Stimulated activated CD4-positive, alpha-beta T cell treated with anti-CD3 and anti-CD28 coated beads, TNF-alpha, amount 100 ng/mL, for 1 hour (primary cell): Measurements from ENCODE around the gene NIP7.
A peak's percentile ranks its signal among the peaks of the same experiment; 100 is the strongest.

Source experiments
- DNase-seq, 3 donors: peaks; one replicate each; pipeline ENCODE4 v3.0.0-alpha.2; 2020; ENCODE audit warnings: low read depth in 3 of 3, low spot score in 1 of 3

NIP7 gene

DNA sequence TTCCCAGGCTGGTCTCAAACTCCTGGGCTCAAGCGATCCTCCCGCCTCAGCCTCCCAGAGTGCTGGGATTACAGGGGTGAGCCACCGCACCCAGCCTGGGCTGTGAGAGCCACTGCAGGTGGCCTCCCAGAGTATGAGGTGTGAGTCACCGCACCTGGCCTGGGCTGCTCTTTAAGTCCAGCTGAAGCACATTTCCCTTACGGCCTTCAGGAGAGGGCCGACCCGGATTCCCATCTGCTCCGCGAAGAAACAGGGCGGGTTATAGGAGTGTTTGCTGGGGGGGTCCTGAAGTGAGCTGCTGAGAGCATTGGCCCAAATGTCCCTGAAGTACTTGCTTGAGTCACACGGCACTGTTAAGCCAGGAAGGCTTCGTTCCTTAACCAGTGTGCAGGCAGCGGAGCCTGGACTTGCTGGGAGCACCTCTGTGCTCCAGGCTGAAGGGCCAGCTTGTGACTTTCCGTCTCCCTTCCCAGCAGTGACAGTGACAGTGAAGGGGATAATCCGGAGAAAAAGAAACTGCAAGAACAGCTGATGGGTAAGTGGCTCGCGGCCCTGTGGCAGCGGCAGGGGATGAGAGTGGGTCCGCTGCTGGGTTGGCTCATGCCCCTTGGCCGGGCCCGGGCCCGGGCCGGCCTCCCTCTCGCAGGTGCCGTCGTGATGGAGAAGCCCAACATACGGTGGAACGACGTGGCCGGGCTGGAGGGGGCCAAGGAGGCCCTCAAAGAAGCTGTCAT lies 21.2 kb upstream of the NIP7 start:
- DNase-seq, result no peak

DNA sequence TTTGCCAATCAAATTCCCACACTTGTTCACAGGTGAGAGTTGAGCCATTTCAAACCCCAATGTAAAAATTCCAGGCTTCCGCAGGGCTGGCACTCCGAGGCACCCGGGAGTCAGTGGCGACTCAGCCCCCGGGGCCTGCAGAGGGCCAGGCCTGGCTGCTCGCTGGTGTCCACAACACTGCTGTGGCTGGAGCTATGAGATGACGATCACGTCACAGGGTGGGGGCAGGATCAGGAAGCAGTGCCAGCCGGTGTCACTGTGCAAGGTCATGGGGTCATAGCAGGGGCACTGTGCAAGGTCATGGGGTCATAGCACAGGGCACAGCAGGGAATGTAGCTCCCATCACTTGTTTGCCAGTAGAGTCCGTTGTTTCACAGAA lies 20.7 kb upstream of the NIP7 start:
- no peak for DNase-seq

DNA sequence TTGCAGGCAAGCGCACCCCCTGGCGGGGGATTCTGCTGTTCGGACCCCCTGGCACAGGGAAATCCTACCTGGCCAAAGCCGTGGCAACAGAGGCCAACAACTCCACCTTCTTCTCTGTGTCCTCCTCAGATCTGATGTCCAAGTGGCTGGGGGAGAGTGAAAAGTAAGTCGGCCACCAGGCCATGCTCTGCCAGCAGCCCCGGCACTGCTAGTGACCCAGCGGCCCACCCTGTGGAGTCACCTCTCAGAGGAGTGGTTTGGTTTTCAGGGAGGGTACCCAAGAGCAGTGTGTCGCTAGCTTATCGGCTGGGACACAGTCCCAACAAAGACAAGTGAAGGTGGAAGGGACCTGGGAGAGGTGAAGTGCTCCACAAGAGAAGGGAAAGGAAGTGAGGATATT lies 20.2 kb upstream of the NIP7 start:
- DNase-seq, result no peak

DNA sequence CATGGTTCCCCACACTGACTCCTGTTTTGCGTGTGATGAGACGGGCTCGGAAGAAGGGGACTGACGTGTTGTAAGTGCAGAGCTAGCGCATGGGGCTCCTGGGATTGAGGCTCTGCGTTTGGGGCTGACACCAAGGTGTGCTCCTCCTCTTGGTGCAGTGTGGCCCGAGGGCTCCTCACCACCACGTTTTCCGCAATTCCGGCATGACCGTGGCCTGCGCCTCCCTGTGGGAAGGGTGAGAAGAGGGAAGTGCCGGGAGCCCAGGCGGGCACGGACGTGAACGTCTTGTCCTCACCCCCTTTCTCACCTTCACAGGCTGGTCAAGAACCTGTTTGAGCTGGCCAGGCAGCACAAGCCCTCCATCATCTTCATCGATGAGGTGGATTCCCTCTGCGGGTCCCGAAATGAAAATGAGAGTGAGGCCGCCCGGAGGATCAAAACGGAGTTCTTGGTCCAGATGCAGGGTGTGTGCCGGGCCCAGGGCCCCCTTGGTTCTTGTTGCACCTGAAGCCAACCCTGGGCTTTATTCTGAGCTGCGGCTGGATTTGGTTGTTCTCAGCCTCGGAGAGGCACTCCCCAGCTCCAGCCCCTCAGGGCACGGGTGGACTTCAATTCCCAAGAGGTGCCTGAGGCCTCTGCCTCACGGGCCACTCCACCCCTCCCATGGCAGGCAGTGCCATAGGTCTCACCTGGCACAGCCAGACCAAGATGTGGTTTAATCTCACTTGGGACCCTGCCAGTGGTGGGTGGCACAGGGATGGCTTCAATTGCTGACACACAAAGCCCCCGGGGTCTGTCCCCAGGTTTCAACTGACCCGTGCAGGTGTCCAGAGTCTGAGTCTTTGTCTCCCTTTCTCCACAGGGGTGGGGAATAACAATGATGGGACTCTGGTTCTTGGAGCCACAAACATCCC lies 19.5 kb upstream of the NIP7 start:
- no peak for DNase-seq

DNA sequence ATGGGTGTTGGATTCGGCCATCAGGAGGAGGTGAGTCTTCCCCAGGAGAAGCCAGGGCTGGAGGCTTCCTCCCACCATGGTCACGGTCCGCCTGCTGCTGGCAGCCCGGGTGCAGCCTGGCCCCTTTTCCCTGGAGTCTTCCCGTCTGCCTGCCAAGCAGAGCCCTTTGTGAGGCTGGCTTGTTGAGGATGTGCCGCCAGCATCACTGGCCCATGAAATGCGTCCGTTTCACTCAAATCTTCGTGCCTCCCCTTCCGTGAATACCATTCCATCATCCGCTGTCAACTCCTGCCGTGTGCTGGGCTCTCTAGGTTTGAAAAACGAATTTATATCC lies 18.9 kb upstream of the NIP7 start:
- DNase-seq, result no peak

DNA sequence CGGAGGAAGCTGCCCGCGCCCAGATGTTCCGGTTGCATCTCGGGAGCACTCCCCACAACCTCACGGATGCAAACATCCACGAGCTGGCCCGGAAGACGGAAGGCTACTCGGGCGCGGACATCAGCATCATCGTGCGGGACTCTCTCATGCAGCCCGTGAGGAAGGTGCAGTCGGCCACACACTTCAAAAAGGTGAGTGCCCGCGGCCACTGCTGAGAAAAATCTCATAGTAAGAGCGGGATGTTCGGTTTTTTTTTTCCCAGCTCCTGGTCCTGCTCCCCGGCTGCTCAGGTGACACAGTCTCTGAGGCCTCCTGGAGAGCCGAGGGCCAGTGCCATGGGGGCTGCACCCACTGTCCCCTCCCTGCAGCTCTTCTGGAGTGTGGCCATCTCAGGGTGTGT lies 18.5 kb upstream of the NIP7 start:
- no peak for DNase-seq

DNA sequence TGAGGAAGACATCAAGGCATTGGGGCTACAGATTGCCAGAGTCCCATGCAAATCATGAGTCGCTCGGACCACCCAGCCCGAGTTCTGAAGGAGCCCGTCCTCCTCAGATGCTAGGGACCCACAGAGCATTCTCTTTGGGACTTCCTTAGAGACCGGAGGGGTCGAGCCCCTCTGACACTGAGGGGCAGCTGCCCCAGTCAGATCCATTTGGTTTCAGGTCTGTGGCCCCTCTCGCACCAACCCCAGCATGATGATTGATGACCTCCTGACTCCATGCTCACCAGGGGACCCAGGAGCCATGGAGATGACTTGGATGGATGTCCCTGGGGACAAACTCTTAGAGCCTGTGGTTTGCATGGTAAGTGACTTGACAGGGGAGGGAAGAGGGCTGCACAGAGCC lies 17.2 kb upstream of the NIP7 start:
- DNase-seq, result no peak

DNA sequence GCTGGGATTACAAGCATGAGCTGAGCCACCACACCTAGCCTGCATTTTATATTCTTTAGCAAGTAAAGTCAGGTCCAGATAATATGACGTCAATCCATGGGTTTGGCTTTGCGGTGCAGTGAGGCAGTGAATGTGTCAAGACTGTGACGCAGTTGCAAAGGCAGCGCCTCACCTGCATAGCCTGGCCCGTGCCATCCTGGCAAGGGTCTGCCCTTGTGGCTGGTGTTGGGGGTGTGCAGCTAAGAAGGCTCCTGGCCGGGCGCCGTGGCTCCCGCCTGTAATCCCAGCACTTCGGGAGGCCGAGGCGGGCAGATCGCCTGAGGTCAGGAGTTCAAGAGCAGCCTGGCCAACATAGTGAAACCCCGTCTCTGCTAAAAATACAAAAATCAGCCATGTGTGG lies 16.2 kb upstream of the NIP7 start:
- DNase-seq, result no peak

DNA sequence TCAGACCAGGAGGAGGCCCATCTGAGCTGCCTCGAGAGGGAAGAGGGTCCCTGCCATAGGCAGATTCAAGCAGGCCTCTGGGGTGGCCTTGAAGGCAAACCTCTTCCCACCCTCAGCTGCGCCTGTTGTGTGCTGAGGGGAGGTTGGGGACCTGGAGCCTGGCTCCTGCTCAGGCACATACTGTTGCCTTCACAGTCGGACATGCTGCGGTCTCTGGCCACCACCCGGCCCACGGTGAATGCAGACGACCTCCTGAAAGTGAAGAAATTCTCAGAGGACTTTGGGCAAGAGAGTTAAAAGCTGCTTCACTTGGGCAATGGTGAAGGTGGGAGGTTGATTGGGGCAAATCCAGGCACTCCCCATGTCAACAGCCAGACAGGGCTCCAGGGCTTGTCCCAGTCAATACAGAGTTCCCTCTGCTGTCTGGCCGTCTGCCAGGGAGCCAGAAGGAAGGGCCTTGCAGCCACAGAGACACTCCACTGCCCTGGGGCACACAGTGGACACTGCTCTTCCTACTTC lies 15.5 kb upstream of the NIP7 start:
- DNase-seq, result no peak

DNA sequence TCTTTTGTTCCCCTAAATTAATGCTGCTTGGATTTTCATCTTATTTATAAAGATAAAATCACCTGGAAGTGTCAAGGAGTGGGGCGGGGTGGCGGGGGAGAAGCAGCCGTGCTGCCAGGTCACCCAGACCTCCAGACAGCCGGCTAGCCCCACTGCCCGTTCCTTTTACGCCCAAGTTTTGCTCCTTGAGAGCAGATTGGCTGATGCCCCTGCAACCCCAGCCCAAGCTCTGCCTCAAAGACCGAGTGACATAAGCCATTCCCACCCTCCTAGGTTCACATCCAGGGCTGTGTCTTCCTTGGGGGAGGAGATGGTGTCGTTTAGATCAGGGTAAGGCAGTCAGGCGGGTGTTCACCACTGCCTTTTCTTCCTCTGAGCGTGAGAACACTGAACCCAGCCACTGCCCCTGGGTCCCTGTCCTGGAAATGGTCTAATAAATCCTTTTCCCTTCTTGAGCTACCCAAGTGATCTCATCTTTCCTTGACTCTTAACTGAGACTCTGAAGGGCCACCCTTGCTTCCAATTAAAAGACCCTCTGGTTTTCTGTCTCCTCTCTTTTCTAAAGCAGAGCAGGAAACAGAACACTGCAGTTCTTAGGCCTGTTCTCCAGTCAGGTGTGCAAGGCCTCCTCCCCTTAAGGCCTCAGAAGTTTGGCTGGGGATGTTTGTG lies 14.9 kb upstream of the NIP7 start:
- no peak for DNase-seq

DNA sequence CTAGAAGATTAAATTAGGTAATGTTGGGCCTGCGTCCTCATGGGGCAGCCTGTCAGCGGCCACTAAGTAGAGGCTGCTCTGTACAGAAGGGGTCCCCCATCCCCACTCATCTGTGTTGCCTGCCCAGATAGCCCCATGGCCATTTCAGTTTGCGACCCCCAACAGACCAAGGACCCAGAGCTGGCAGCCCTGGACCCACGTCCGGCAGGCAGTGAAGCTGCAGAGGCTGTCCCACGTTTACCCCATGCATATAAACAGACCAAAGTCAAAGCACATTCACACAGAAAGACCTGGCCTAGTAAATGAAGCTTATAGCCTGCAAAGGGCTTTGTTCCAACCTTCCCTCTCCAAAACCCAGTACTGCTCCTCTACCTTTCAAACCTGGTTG lies 13.8 kb upstream of the NIP7 start:
- no peak for DNase-seq

DNA sequence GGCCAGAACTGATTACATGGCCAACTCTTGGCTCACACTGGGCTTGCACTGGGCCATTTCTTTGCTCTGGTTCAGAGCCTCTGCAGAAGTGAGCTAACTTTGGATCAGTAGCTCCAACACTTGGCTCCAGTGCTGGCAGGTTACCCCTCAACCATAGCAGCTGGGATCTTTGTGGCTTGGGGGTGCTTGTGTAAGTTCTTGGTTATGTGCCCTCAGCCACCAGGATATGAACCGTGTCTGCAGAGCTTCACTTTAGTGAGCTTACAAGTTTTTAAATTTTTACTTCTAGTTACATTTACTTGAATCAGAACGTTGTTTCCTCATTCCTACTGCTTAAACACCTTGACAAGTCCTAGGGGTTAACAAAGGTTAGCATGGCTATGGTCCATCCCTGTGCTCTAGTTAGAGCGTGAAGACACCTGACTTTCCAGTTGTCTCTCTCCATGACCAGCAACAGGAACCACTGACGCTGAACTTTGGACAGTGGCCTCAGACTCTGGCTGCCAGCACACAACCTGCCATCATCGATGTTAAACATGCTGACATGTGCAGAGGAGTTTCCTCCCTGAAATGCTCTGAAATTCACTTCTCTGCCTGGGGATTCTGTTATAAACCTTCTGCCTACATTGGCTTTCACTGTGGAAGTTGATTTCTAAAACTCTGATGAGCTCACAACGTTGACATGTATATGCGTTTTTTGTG lies 13.2 kb upstream of the NIP7 start:
- DNase-seq, result no peak

DNA sequence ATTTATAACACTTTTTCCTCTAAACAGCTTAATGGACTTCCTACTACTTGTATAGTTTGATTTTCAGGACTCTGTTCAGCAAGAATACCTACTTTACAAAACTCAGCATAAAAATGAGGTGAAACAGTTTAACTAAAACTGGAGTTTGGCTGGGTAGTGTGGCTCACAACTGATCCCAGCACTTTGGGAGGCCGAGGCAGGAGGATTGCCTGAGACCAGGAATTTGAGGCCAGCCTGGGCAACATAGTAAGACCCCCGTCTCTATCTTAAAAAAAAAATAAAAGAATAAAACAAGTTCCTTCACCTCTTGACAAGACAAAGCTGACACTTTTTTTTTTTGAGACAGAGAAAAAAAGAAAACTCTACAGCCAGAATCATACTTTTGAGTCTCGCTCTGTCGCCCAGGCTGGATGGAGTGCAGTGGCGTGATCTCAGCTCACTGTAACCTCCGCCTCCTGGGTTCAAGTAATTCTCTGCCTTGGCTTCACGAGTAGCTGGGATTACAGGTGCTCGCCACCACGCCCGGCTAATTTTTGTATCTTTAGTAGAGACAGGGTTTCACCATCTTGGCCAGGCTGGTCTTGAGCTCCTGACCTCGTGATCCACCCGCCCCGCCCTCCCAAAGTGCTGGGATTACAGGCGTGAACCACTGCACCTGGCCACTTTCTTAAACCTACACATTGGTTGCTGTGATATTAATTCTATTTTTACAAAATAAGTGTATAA lies 11.8 kb upstream of the NIP7 start:
- no peak for DNase-seq

DNA sequence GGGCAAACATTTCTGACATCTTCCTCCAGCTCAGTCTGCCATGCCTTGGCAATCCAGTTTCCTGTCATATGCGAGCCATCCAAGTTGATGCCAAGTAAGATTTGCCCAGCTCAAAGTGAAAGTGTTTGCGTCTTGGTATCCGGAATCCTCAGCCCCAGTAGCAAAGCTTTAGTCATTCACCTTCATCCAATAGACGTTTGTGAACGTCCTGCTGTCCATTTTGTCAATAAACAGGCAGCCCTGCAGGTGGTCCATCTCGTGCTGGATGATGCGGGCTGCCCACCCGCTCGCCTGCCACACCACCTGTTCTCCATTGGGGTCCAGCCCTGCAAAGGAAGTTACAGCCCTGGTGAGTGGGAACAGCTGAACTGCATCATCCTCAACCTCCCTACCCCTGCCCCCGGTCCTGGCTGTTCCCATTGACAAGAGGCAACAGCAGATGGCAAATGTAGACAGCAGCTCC lies 10.7 kb upstream of the NIP7 start:
- no peak for DNase-seq

DNA sequence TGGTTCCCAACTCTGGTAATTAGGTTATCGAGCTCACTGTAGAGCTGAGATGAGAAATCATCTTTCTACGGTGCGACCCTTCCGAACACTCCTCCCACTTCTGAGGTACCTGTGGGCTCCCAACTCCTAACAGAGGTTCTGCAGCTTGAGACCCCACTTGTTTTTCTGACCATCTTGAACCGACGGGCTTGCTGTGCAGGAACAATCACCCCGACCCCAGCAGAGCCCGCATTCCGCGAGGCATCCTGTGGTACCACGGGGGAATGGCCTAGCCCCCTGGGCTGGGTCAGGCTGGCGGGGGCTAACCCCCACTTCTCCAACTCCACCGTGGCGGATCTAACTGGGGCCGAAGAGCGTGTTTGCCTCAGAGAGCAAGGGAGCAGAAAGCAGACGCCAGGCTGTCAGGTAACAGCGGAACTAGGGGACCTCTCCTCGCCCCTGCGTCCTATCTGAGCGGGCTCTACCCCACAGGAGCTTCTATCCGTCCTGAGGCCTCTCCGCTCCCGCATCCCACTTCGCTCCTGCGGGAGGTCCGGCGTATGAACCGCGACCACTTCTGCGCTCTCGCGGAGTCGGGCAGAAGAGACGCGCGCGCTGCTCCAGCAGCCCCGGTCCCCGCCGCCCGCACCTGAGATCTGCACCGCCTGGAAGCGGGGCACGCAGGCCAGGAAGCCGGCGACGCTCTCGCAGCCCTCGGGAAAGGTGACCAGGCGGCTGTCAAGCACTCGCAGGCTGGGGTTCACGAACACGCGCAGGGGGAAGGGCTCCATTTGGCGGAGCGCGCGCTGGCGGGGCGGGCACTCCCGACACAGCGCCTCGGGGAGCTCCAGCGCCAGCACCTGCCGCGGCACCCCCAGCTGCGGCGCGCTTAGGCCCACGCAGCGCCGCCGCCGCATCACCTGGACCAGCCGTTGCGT lies 9.9 kb upstream of the NIP7 start:
- DNase-seq, result peak in 1 of 3 donors; percentile 29

DNA sequence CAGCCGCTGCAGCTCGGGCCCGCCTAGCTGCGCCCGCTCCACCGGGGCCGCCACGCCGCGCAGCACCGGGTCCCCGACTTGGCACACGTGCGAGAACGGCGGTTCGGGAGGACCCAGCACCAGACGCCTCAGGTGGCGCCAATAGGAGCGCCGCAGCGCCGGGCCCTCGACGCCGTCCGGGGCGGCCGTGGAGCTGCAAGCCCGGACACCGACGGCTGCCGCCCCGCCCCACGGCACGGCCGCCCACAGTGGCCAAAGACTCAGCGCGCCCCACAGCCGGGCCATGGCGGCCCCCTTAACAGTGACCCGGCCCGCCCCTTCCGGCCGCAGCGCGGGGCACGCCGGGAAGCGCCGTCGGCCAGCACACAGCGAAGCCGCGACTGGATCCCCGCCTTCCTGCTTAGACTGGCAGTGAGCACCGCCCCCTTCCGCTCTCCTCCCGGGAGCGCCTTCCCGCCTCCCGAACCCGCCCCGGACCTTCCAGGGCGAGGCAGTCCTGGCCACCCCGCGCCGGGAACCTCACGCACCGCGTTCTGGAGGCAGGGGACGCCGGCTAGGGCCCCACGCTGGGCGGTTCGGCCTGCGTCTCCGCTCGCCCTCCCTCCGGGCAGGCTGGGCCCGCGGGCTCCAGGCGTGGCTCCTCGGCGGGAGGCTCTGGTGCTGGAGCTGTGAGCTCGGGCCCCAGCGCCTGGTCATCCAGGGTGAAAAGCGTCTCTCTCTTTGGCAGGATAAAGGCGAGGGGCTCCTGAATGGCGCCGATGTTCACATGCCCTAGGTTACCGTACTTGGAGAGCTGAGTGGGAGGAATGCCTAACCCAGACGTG lies 9.1 kb upstream of the NIP7 start, which contains the start of gene PDF:
PDF (minus strand) TSS at position 303 of the 824 bp plus-strand sequence; CDS start at position 285, 18 bp downstream.
- DNase-seq, result peak; percentile 45 to 79 (median 61)

DNA sequence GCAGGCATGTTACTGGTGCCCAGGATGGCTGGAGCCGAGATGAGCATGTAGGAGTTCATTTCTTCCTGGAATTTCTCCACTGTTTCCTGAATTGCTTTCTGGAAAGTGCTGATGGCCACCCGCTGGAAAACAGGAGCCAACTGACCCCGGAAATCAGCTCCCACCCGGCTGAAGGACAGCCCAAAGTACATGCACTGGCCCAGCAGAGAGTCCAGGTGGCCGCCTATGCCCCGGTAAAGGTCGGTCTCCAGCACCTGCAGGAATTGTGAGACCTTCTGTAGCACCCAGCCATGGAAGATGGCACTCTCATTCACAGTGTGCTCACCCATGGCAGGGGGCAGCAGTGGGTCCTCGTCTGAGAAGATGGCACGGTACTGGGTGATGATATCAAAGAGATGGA lies 4.9 kb upstream of the NIP7 start:
- no peak for DNase-seq

DNA sequence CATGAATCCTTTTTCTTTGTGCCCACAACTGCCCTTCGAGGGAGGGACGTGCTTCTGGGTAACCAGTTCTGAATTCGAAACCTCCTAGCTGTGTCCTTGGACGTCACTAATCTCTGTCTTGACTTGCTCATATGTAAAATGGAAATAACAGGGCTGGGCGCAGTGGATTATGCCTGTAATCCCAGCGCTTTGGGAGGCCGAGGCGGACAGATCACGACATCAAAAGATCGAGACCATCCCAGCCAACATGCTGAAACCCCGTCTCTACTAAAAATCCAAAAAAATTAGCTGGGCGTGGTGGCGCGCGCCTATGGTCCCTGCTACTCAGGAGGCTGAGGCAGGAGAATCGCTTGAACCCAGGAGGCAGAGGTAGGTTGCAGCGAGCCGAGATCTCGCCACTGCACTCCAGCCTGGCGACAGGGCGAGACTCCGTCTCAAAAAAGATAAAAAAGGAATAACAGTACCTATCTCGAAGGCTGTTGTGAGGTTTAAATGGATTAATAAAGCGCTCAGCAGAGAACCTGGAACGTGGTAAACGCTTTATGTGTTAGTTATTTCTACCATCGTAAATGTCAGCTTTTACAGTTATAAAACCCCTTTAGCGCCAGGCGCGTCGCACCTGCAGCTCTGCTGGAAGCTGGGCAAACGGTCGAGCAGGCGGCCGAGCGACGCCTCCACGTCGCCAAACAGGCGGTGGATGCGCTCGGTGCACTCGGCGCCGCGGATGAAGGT lies 849 bp upstream of the NIP7 start:
- no peak for DNase-seq
